Panc1 (cell line): ENCODE results near the gene SMIM29. TPM values are rescaled to one million over a fixed set of nuclear protein-coding genes. Genes with fewer than 3 reads are reported as not detected.

Experiments
- ATAC-seq: fragments of 200-7000 bp; cut with Tn5 transposase; 2 replicates; pipeline ENCODE4 v1.9.1; 2020; ENCODE audit warnings: mild to moderate bottlenecking, moderate library complexity
- BruUV-seq: library from RNA; stranded (reverse); fragments of 400-500 nt; replicated peaks from 2 replicates; lab custom pipeline; 2021; lab: Mats Ljungman, UMichigan
- CTCF ChIA-PET: fragments of 300-600 bp; sonication (Branson Sonifier 250); formaldehyde crosslinking; loops from one replicate; lab custom pipeline; 2022; ENCODE audit warnings: antibody characterized with exemption; lab: Charles Lee
- POLR2A ChIA-PET: fragments of 300-600 bp; sonication (Branson Sonifier 250); formaldehyde crosslinking; loops from one replicate; lab custom pipeline; 2022; ENCODE audit warnings: antibody characterized with exemption; lab: Charles Lee
- DNase-seq: peaks from one replicate; pipeline ENCODE4 v3.0.0-alpha.2; 2010; ENCODE audit warnings: low read depth, low spot score
- H3K27ac ChIP-seq: 2 replicates; pipeline ENCODE4 v1.5.1; 2011; ENCODE audit warnings: mild to moderate bottlenecking, low read length, inconsistent platforms
- H3K27me3 ChIP-seq: fragments of 200-500 bp; sonication (Bioruptor generic); 2 replicates; pipeline ENCODE4 v1.6.0; 2014; ENCODE audit warnings: low read length, inconsistent platforms; ENCODE audit not compliant: control insufficient read depth, insufficient read depth
- H3K36me3 ChIP-seq: fragments of 200-500 bp; sonication (Bioruptor generic); 2 replicates; pipeline ENCODE4 v1.5.1; 2014; ENCODE audit warnings: inconsistent platforms, mild to moderate bottlenecking, low read length, moderate library complexity; ENCODE audit not compliant: control insufficient read depth, insufficient read depth
- H3K4me1 ChIP-seq: 2 replicates; pipeline ENCODE4 v1.5.1; 2011; ENCODE audit warnings: inconsistent platforms, mild to moderate bottlenecking, low read length, moderate library complexity; ENCODE audit not compliant: control insufficient read depth, insufficient read depth
- H3K4me3 ChIP-seq, 2 experiments: 2 replicates each; pipeline ENCODE4 v1.5.1; 2011 to 2012; ENCODE audit warnings: low read depth in 2 of 2, low read length in 2 of 2, mild to moderate bottlenecking in 2 of 2, inconsistent platforms in 1 of 2, moderate library complexity in 1 of 2
- H3K9me3 ChIP-seq: fragments of 200-500 bp; sonication (Bioruptor generic); 2 replicates; pipeline ENCODE4 v1.5.1; 2014; ENCODE audit warnings: low read depth, mild to moderate bottlenecking, inconsistent platforms, low read length, moderate library complexity; ENCODE audit not compliant: control insufficient read depth, insufficient read depth
- CTCF ChIP-seq: fragments of 450-650 bp; IDR thresholded peaks from 2 replicates; pipeline ENCODE4 v1.5.1; 2017; ENCODE audit warnings: mild to moderate bottlenecking
- POLR2AphosphoS5 ChIP-seq: IDR thresholded peaks from 2 replicates; pipeline ENCODE4 v1.6.1; 2012; ENCODE audit warnings: mild to moderate bottlenecking, low read depth, low read length, moderate library complexity
- REST ChIP-seq, 2 experiments: IDR thresholded peaks; 2 replicates each; pipeline ENCODE4 v1.6.1; 2011 to 2012; ENCODE audit warnings: low read depth in 2 of 2, control low read depth in 1 of 2, low read length in 1 of 2, mild to moderate bottlenecking in 1 of 2, moderate library complexity in 1 of 2; ENCODE audit not compliant: insufficient read depth in 1 of 2
- SIN3A ChIP-seq: IDR thresholded peaks from 2 replicates; pipeline ENCODE4 v1.6.1; 2012; ENCODE audit warnings: low read depth, mild to moderate bottlenecking, low read length, moderate library complexity, borderline replicate concordance; ENCODE audit not compliant: insufficient read depth
- TCF7L2 ChIP-seq: IDR thresholded peaks from 2 replicates; pipeline ENCODE4 v1.6.1; 2011; ENCODE audit warnings: mild to moderate bottlenecking, low read depth, low read length, inconsistent platforms
- in situ Hi-C: cut with HindIII; loops from 2 replicates; pipeline ENCODE4 v1.10.0; 2016; ENCODE audit warnings: low sequenced_read_pairs, low pct_unique_long_range_greater_than_20kb
- intact Hi-C: fragments of 100-400 bp; cut with micrococcal nuclease; formaldehyde crosslinking; loops from one replicate; pipeline ENCODE4 v1.10.0; 2022; ENCODE audit not compliant: unreplicated experiment
- total RNA-seq: library from RNA; stranded (reverse); gene quantifications from one replicate; pipeline ENCODE4 v1.2.1, GENCODE V29; 2021; ENCODE audit not compliant: unreplicated experiment

Gene SMIM29
- total RNA-seq, 1 experiment from 2014 or later: 35.6 TPM

GRCh38 chr6:34231566-34232336 lies 17.1 kb downstream of the SMIM29 start:
- ChIA-PET POLR2A (no interaction called here), CTCF (no interaction called here)
- in situ Hi-C loops: no loop called here
- no TSS peak for BruUV-seq
- DNase-seq: no peak
- H3K27ac ChIP-seq: no peak overlapping the region
- H3K4me3 ChIP-seq: no peak overlapping the region
- intact Hi-C loops: no loop called here
- no peaks in the 10 kb centered on the region for H3K36me3 ChIP-seq
- peaks cover 22% of the 10 kb centered on the region for H3K4me1 ChIP-seq
- H3K27me3 ChIP-seq: no peaks in the 10 kb centered on the region
- ATAC-seq: no peak
- H3K9me3 ChIP-seq: no peaks in the 10 kb centered on the region
- TF ChIP-seq REST (IDR thresholded peaks at IDR 0.05; ENCODE audit: insufficient read depth in 1 of 2, low read depth in 2 of 2, low read length in 1 of 2): no peak
- TF ChIP-seq CTCF: no peak
- TF ChIP-seq POLR2AphosphoS5: no peak
- no peak for TF ChIP-seq TCF7L2
- TF ChIP-seq SIN3A: no peak

GRCh38 chr6:34230653-34231371 lies 18.0 kb downstream of the SMIM29 start:
- ChIA-PET CTCF (no interaction called here), POLR2A (no interaction called here)
- in situ Hi-C loops (no loop called here), intact Hi-C loops (no loop called here)
- TF ChIP-seq REST (IDR thresholded peaks at IDR 0.05; ENCODE audit: insufficient read depth in 1 of 2, low read depth in 2 of 2, low read length in 1 of 2) (no peak), SIN3A (no peak), TCF7L2 (no peak), POLR2AphosphoS5 (no peak), CTCF (no peak)
- H3K27ac ChIP-seq: no peak overlapping the region
- no peaks in the 10 kb centered on the region for H3K9me3 ChIP-seq
- BruUV-seq: no TSS peak
- H3K4me1 ChIP-seq: peaks cover 22% of the 10 kb centered on the region
- no peaks in the 10 kb centered on the region for H3K36me3 ChIP-seq
- DNase-seq (no peak), ATAC-seq (no peak)
- H3K27me3 ChIP-seq: no peaks in the 10 kb centered on the region
- H3K4me3 ChIP-seq: no peak overlapping the region
